T-helper 2 cell (primary cell): ENCODE results near the gene SDK1.

Experiments
- DNase-seq, 5 experiments: peaks; one replicate each; pipeline versions ENCODE4 v3.0.0 to v3.0.0-alpha.2; 2012 to 2022

SDK1 gene

DNA sequence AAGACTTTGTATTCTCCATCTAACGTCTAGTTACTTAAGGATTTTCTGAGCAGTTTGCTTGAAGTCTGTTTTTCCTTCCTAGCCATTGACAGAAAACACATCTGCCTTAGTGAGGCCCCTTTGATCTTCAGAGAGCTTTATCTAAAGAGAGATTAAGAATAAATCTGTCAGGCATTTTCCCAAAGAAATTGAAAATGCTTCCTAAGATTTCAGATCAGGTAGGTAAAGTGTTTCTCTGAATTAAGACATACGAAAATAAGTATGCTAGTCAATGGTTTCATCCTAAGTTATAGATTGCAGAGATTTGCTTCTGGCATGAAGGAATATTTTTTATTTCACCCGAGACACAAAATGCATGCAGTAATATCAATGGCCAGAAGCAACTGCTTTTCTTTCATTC, 168.6 kb downstream of the SDK1 start:
- no peak for DNase-seq

DNA sequence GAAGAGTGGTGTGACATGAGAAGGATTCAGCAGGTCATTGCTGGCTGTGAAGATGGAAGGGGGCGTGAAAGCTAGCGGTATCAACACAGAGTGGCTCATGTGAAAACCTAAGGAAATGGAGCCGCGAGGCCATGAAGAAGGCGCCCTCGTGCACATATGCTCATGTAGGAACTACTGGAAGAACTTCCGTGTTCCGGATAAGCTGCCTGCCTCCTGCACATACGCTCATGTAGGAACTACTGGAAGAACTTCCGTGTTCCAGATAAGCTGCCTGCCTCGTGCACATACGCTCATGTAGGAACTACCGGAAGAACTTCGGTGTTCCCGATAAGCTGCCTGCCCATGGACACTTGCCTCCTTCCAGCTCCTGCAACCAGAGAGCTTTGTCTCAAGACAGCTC, 179.1 kb downstream of the SDK1 start:
- no peak for DNase-seq

DNA sequence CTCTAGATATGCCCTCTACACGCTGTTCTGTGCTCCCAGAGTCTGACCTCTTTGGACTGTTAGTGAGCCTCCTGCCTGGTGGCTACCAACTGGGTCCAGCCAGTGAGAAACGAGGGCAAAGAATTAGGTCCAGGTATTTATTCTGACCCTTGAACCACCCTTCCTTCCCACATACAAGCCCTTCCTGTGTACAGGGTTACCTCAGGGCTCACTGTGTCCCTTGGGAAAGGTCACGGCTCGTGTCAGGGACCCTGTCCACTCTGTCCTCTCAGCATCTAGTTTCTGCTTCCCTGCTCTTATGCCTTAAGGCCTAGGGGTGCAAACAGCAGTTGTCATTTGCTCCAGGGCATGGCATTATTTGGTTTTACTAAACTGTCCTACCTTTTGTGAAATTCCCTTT, 180.4 kb downstream of the SDK1 start:
- no peak for DNase-seq

DNA sequence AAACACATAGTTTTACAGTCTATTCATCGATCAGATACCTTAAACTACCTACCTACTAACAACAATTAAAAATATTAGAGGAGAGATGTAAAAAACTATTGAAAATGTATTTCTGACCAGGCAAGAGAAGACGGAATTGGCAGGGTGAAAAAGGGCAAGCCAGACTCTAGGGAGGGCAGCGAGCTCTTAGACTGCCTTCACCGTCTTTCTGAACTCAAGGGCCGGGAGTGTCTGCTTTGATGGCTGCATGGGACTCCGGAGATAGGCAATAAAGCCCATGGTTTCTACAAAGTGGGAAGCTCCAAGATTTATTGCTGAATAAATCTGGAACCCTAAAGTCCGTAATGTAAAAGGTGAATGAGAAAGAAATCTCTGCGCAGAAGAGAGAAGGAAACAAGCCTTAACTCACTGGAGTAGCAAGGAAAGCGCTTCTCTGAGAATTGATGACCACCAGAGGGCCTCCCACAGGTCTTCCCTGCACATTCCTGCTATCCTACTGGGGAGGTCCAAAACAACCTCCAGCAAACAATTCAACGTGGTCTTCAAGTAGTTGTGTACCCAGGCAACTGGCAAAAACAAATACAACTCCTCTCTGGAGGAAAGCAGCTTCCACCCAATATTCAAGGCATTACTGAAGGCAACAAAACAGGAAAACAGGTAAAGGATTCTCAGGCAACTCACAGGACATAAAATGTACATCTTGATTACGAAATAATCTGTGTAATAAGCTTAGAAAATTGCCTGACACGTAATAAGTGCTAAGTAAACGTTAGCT, 181.3 kb downstream of the SDK1 start:
- no peak for DNase-seq

DNA sequence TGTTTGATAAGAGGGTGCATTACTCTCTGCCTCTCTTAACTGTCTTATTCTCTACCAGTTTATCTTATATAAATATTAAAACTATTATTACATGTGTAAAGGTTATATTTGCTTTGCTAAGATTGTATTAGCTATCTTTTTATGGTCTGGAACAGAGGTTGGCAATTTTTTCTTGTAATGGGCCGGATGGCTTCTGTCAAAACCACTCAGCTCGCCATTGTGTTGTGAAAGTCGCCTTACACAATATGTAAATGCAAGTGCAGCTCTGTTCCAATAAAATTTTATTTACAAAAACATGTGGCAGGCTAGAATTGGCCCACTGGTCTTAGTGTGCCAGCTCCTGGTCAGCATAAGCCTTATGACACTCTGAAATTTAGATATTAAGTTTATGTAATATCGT, 185.8 kb downstream of the SDK1 start:
- no peak for DNase-seq

DNA sequence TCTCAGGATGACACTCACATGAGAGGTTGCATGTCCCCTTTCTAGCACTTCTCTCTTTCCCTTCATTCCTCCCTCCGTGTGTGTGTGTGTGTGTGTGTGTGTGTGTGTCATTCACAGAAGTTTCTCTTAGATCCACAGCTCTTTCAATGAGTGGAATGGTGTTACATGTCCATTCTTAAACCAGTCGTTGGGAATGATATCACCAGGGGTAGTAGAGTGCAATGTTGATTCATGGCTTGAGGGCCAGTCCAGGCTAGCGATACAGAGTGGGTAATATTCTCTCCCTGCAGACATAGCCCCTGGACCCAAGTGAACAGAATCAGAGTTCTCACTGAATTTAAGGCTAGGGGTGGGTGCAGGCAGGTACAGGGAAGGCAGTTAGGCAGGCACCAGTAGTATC, 187.8 kb downstream of the SDK1 start:
- DNase-seq, result no peak

DNA sequence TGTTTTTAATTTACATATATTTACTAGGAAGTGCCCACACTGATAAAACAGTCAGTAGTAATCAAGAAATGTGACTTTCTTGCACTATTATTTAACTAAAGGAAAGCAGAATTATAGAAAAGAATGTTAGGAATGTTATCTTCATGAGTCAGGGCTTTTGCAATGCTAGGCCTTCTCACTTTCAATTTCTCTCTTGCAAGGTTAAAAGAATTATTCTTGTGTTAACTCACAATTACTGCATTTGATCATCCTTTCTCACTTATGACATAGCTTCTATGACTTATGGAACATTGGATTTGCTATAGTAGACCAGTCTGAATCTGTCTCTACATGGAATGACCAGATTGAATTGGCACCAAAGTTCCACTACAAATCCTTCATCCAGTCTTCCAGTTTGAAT, 192.4 kb downstream of the SDK1 start:
- no peak for DNase-seq

DNA sequence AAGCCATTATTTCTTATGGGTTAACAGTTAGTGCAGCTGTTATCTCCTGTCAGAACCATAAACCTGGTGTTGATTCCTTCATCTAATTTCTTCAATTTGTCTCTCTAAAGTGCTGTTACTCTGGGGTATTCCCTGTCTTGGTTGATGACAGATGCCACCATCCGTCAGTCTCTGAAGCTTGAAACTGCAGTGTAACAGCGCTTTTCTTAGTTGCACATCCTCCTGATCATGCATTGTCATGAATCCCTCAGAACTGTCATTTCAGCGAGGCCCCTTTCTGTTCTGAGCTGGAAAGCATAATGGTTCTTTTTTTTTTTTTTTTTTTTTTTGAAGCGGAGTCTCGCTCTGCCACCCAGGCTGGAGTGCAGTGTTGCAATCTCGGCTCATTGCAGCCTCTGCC, 193.9 kb downstream of the SDK1 start:
- DNase-seq, result no peak

DNA sequence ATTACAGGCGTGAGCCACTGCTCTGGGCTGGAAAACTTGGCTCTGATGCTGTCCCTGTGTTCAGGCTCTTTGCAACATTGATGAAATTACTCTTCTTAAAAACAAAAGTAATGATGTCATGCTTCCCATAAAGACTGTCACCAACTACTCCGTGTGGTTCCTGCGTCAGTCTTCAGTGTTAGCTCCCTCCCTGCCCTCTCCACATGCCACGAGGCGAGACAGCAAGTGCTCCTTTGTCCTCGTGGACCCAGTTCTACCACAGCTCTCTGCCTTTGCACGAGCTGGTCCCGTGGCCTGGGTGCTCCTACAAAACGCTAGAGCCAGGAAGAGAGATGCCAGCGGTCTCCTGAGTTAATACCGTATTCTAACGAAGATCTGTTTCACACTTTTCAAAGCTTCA, 194.5 kb downstream of the SDK1 start:
- no peak for DNase-seq

DNA sequence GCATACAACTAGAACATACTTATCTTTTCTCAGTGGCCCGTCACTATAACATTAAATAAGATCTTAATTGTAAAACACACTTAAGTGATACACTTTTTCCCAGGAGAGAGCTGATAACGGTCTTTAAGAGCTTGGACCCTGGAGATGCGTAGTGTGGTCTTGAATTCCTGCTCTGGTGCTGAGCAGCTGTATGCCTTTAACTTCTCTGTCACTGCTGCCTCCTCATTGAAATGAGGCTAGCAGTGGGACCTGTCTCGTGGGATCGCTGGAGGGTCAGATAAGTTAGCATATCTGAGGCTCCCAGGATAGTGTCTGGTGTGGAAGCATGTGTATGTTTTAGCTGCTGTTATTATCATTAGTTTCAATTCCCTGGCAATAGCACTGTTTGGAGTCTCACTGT, 194.9 kb downstream of the SDK1 start:
- no peak for DNase-seq

DNA sequence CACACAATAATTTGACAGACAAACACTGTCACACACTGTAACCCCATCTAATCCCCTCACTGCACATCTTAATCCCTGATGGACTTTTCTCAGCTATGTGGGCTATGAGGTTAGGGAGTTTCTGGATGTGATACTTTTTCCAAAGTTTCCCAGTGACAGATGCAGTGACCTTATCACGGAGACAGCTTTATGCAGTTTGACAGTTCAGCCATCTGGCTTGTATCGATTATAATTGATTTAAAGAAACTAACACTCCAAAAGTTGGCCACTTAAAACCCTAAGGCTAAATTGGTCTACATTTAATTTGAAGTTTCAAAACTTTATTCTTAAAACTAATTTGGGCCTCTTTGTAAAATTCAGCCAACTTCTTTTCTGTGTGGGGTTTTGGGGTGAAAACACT, 196.7 kb downstream of the SDK1 start:
- no peak for DNase-seq

DNA sequence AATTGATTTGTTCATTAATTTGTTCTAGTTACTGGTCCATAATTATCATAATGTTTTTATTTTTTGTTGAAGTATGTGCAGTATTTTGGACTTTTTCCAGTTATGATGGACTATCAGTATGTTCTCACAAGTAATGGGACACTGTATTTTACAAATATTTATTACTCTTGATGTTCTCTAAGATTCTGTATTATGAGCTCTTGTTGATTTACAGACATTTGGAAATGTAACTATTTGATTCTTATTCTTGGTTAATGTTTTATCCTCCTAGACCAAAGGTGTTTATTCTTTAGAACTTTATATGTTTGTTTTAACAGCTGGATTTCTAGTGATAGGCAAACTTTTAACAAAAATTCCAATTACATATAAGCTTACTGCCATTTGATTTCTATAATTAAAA, 200.6 kb downstream of the SDK1 start:
- no peak for DNase-seq

DNA sequence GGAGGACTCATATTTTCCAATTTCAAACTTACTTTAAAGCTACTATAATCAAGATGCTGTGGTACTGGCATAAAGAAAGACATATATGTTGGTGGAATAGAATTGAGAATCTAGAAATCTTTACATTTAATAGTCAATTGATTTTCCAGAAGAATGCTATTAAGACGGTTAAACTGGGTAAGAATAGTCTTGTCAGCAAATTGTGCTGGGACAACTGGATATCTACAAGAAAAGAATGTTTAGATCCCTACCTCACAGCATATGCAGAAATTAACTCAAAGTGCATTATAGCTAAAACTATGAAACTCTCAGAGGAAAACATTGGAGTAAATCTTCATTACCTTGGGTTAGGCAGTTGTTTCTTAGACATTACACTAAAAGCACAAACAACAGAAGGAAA, 203.3 kb downstream of the SDK1 start:
- no peak for DNase-seq

DNA sequence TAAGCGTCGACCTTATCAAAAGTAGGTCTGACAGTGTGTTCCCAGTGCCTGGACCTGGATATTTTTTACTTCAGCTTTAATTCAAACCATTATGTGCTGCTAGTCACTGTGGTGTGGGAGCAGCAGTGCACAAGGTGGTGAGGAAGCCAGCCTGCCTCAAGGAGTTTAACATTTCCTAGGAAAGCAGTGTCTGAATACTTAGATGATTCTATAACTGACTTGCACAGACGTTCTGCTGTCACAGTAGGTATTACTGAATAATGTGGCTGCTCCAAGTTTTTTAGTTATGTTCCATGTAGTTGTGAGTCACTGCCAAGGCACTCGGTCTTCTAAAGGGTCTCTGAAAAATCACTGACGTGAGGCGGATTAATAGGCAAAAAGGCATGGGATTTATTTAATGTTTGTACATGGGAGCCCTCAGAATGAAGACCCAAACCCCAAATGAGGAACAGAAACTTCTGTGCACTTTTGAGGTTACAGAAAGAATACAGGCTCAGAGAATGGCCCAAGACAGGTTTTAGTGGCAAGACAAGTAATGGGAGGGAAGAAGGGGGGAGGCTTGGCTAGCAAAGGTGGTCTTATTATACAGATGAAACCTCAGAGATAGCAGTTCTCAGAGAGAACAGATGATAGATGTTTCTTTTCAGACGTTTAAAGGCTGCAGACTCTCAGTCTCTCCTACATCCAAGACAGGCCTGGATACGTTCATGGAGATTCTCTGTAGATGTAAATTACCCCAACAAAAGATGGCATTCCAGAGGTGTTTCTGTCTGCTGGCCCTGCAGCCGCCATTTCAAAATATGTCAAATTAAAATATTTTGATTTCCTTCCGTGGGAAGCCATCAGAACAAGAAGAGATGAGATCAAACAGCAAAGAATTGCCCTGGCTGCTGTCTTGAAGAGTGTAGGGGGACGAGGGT, 209.3 kb downstream of the SDK1 start:
- no peak for DNase-seq

DNA sequence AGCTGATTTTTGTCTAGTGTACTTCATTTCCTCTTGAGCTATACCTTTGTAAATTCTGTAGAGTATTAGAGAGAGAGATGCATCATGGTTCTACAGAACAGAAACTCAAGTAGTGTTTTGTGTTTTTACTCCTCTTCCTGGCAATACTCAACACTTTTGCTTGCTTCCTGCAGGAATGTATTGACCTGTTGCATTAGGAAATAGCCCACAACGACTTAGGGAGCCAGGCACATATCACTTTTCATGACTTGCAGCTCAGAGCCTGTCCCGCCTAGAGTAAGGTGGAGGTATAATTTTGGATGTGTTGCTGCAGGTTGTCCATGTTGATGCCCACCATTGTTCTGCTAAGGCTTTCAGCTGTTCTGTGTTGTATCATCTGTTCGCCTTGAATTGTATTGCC, 216.3 kb downstream of the SDK1 start:
- no peak for DNase-seq

DNA sequence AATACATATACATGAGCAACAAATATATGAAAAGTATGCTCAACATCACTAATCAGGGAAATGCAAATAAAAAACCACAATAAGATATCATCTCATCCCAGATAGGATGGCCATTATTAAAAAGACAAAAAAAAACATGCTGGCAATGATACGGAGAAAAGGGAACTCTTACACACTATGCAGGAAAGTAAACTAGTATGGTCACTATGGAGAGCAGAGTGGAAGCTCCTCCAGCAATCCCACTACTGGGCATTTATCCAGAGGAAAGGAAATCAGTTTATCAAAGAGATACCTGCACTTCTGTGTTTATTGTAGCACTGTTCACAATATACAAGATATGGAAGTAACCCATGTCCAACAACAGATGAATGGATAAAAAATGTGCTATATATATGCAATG, 217.5 kb downstream of the SDK1 start:
- DNase-seq, result no peak

DNA sequence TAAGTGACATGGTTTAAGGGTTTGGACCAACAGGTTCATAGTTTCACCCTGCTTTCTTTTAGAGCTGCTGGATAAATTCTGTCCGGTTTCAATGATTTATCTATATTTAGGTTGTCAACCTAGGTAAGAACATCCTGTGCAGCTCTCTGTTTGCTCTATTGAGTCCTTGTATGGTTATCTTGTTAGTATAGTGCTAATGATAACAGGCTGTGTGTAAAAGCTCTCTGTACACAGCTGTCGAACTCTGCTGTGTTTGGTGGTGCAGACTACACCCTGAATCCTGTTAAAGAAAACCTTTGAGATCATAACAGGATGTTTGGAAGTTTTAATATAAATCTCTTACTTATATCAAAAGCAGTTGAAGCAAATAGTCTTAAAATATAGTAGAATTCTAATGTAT, 219.2 kb downstream of the SDK1 start:
- DNase-seq, result no peak

DNA sequence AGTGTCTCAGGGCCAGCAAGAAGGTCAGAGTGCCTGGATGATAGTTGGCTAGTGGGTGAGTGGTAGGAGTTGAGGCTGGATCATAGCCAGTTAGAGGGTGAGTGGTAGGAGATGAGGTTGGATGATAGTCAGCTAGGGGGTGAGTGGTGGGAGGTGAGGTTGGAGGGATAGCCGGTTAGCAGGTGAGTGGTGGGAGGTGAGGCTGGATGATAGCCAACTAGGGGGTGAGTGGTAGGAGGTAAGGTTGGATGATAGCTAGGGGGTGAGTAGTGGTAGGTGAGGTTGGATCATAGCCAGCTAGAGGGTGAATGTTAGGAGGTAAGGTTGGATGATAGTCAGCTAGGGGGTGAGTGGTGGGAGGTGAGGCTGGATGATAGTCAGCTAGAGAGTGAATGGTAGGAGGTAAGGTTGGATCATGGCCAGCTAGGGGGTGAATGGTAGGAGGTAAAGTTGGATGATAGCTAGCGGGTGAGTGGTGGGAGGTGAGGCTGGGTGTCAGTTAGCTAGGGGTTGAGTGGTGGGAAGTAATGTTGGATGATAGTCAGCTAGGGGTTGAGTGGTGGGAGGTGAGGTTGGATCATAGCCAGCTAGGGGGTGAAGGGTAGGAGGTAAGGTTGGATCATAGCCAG, 226.6 kb downstream of the SDK1 start:
- DNase-seq, result no peak

DNA sequence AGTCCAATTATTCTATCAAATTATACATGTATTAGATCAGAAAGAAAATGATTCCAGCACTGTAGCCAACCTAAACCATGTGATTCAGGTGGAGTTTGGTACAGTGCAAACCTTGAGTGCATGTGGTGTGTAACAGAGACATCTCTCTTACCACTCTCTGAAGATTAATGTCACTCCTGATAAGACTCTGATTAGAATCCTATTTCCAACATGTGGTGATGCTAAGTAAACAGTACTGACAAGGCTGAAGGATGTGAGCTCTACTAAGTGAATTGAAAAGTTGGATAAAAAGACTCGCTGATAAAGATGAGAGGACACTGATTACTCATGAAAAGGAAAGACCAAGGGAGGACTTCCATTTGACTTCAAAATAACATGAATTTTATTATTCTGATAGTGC, 232.0 kb downstream of the SDK1 start:
- no peak for DNase-seq

DNA sequence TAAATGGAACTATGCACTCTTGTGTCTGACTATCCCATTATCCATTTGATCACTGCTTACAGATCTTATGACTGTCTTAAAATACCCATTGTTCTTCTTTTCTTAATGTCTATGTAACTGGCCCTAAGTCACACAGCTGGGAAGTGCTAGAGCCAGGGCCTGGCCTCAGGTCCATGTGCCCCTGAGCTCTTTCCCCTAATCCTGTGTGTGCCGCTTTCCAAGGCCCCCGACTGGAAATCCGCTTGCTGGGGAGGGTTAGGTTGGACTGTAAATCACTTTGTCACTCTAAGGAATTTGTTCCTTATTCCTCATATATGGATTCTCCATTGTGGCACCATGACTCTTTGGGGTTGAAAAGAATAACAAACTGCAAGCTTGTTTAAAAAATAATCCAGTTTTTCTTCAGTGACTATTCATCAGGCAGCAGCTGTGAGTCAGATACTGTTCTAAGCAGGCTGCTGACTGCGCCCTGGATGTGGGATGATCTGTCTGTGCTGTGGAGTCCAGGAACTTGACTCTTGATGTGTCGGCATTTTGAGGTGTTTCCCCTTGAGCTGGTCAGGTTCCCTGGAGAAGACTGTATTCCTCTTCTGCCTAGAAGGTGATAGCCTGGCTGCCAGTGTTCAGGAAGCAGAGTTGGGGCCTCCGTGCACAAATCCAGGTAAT, 236.3 kb downstream of the SDK1 start:
- DNase-seq, result no peak

DNA sequence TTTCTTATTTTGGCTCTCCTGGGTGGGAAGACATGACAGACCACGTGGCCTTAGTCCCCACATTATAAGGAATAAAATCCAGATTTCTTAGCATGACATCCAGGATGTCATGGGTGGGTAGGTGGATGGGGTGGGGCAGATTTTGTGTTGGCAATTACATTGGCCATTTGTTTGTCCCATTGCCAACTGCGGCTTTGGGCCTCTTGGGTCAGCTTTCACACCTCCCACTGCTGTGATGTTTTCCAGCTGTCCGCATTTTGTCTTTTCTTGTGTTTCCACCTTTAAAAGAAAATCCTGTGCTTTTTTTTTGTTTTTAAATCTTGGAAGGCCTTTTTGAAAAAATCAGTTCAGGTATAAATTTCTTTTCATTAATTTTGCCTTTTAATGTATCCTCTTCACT, 237.0 kb downstream of the SDK1 start:
- DNase-seq, result no peak

DNA sequence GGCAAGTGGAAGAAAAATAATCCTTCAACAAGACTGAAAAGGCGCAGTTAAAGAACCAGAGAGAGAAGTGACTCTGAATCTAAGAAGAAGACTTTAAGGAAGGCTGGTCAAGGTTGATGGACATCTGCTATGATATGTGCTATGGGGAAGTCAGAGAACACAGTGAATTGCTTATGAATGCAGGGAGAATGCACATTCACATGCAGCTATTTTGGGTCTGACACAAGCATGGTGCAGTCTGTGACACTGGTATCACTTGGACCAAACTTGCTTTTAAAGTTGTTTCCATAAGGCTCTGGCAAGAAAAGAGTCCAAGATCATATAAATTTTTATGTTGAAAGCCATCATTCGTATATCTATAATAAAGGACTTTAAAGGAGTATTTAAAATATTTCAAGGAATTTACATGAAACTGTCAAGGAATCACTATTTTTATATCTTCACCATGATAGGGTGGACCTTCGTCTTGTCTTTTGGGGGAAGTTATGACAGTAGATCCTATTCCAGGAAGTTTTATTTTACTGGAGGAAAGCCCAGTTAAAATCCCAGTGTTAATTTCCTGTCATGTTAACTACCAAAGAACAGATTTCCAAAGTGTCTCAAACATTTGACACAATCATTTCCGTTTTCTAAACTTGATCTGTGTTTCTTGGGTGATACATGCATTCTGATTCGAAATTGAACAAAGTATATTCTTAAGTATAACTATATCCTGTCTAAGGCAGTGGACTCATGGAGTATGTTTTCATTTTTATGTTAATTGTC, 239.6 kb downstream of the SDK1 start:
- DNase-seq, result no peak
